HG03378 (cell line): Measurements from ENCODE around the gene PLA2G3.

Experiments
- ATAC-seq: cut with Tn5 transposase; IDR thresholded peaks from one replicate; pipeline ENCODE4 v1.9.1; 2021; ENCODE audit warnings: mild to moderate bottlenecking, moderate library complexity; ENCODE audit not compliant: unreplicated experiment

PLA2G3 gene

GRCh38 chr22:31087744-31088215, 52.5 kb downstream of the PLA2G3 start:
- no peak for ATAC-seq

- no peak for ATAC-seq
Measured at GRCh38 chr22:31086703-31087330, 53.5 kb downstream of the PLA2G3 start.

GRCh38 chr22:31085928-31086327, 54.4 kb downstream of the PLA2G3 start:
- no peak for ATAC-seq

GRCh38 chr22:31085493-31085824, 54.8 kb downstream of the PLA2G3 start:
- no peak for ATAC-seq

- ATAC-seq, result peak; percentile 36
Measured at GRCh38 chr22:31084811-31085492, 55.4 kb downstream of the PLA2G3 start.
